RWPE2 (cell line): ENCODE data around the gene SSBP3.

Experiments used
- ATAC-seq: fragments of 200-7000 bp; cut with Tn5 transposase; 3 replicates; pipeline ENCODE4 v1.9.1; 2021; ENCODE audit warnings: low read depth
- DNase-seq: peaks from one replicate; pipeline ENCODE4 v3.0.0-alpha.2; 2020; ENCODE audit warnings: low spot score
- H3K27ac ChIP-seq: fragments of 450-650 bp; 2 replicates; pipeline ENCODE4 v1.5.1; 2017; ENCODE audit warnings: mild to moderate bottlenecking; ENCODE audit not compliant: poor library complexity, severe bottlenecking
- H3K27me3 ChIP-seq: fragments of 250-450 bp; sonication (Bioruptor Pico); 2 replicates; pipeline ENCODE4 v1.5.1; 2021; ENCODE audit warnings: mild to moderate bottlenecking, moderate library complexity; ENCODE audit not compliant: insufficient read depth, poor library complexity, severe bottlenecking
- H3K36me3 ChIP-seq: fragments of 250-450 bp; sonication (Bioruptor Pico); 2 replicates; pipeline ENCODE4 v1.5.1; 2020; ENCODE audit warnings: low read depth, mild to moderate bottlenecking, moderate library complexity
- H3K4me1 ChIP-seq: fragments of 250-450 bp; sonication (Bioruptor Pico); 2 replicates; pipeline ENCODE4 v1.5.1; 2021; ENCODE audit warnings: mild to moderate bottlenecking, moderate library complexity; ENCODE audit not compliant: insufficient read depth, poor library complexity, severe bottlenecking
- H3K4me3 ChIP-seq: fragments of 250-450 bp; sonication (Bioruptor Pico); 2 replicates; pipeline ENCODE4 v1.5.1; 2021; ENCODE audit warnings: mild to moderate bottlenecking, moderate library complexity; ENCODE audit not compliant: severe bottlenecking
- H3K9me3 ChIP-seq: fragments of 250-450 bp; sonication (Bioruptor Pico); 2 replicates; pipeline ENCODE4 v1.5.1; 2021; ENCODE audit warnings: mild to moderate bottlenecking, moderate library complexity; ENCODE audit not compliant: severe bottlenecking
- TF ChIP-seq, protein P1 (sequence below): fragments of 450-650 bp; IDR thresholded peaks from one replicate; pipeline ENCODE4 v1.5.1; 2017; ENCODE audit warnings: mild to moderate bottlenecking, moderate library complexity; ENCODE audit not compliant: poor library complexity, severe bottlenecking

The SSBP3 gene

GRCh38 chr1:54324251-54325140 is 81.7 kb downstream of the SSBP3 start:
- TF ChIP-seq, protein P1, sequence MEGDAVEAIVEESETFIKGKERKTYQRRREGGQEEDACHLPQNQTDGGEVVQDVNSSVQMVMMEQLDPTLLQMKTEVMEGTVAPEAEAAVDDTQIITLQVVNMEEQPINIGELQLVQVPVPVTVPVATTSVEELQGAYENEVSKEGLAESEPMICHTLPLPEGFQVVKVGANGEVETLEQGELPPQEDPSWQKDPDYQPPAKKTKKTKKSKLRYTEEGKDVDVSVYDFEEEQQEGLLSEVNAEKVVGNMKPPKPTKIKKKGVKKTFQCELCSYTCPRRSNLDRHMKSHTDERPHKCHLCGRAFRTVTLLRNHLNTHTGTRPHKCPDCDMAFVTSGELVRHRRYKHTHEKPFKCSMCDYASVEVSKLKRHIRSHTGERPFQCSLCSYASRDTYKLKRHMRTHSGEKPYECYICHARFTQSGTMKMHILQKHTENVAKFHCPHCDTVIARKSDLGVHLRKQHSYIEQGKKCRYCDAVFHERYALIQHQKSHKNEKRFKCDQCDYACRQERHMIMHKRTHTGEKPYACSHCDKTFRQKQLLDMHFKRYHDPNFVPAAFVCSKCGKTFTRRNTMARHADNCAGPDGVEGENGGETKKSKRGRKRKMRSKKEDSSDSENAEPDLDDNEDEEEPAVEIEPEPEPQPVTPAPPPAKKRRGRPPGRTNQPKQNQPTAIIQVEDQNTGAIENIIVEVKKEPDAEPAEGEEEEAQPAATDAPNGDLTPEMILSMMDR: no peak
- Histone ChIP-seq H3K27me3 (no peaks in the 10 kb centered on the region), H3K27ac (peak overlapping the region; percentile 49), H3K36me3 (no peaks in the 10 kb centered on the region), H3K4me1 (peaks cover 23% of the 10 kb centered on the region), H3K9me3 (no peaks in the 10 kb centered on the region), H3K4me3 (no peak overlapping the region)
- DNase-seq: no peak
- ATAC-seq: no peak

DNA sequence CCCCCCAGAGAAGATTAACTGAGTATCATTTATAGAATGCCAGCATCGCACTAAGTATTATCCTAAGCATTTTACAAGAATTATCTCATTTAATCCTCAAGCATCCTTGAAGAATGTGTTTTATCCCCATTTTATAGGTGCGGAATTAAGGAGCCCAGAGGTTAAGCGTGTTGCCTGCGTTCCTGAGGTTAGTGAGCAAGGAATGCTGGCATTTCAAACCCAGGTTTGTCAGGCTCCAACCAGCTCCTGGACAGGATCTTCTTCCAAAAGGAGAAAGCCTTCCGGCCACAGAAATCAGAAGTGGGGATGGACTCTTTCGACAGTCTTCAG is 82.3 kb downstream of the SSBP3 start:
- ATAC-seq: no peak

GRCh38 chr1:54323324-54323739 is 82.9 kb downstream of the SSBP3 start:
- DNase-seq (peak; percentile 89), ATAC-seq (peak; percentile 93)
- Histone ChIP-seq H3K27me3 (no peaks in the 10 kb centered on the region), H3K27ac (peak overlapping the region; percentile 49), H3K36me3 (no peaks in the 10 kb centered on the region), H3K9me3 (no peaks in the 10 kb centered on the region), H3K4me3 (no peak overlapping the region), H3K4me1 (peaks cover 23% of the 10 kb centered on the region)
- TF ChIP-seq, protein P1: peak; percentile 66

More for the DNA sequence above, 82.3 kb downstream of the SSBP3 start:
- Histone ChIP-seq H3K9me3 (no peaks in the 10 kb centered on the region), H3K36me3 (no peaks in the 10 kb centered on the region), H3K27ac (peak overlapping the region; percentile 49), H3K4me3 (no peak overlapping the region), H3K4me1 (peaks cover 23% of the 10 kb centered on the region), H3K27me3 (no peaks in the 10 kb centered on the region)
- TF ChIP-seq, protein P1: no peak
- DNase-seq: no peak

GRCh38 chr1:54318246-54318814 is 87.9 kb downstream of the SSBP3 start:
- Histone ChIP-seq H3K9me3 (no peaks in the 10 kb centered on the region), H3K4me3 (no peak overlapping the region), H3K4me1 (peaks cover 4% of the 10 kb centered on the region), H3K36me3 (no peaks in the 10 kb centered on the region), H3K27ac (no peak overlapping the region), H3K27me3 (no peaks in the 10 kb centered on the region)
- TF ChIP-seq, protein P1: no peak
- ATAC-seq (no peak), DNase-seq (no peak)

GRCh38 chr1:54317084-54317483 is 89.1 kb downstream of the SSBP3 start:
- H3K4me3 ChIP-seq: no peak overlapping the region
- H3K4me1 ChIP-seq: peaks cover 8% of the 10 kb centered on the region
- TF ChIP-seq, protein P1: no peak
- no peaks in the 10 kb centered on the region for H3K36me3 ChIP-seq
- no peaks in the 10 kb centered on the region for H3K9me3 ChIP-seq
- no peak for DNase-seq
- ATAC-seq: no peak
- no peak overlapping the region for H3K27ac ChIP-seq
- no peaks in the 10 kb centered on the region for H3K27me3 ChIP-seq
